GM12875 (cell line): Measurements from ENCODE around the gene ZNF558.

Experiments used
- H3K4me3 ChIP-seq: one replicate; pipeline ENCODE4 v1.5.1; 2011; ENCODE audit warnings: low read depth, low read length, control low read depth
- CTCF ChIP-seq: IDR thresholded peaks from 2 replicates; pipeline ENCODE4 v1.5.1; 2011; ENCODE audit warnings: low read depth, mild to moderate bottlenecking, control low read depth, inconsistent platforms, low read length, moderate library complexity, borderline replicate concordance; ENCODE audit not compliant: insufficient read depth

The ZNF558 gene

GRCh38 chr19:8831373-8831772 is 731 bp downstream of the ZNF558 start:
- TF ChIP-seq CTCF = no peak
- peak overlapping the region; percentile 76 for H3K4me3 ChIP-seq

- TF ChIP-seq CTCF = no peak
- H3K4me3 ChIP-seq = no peak overlapping the region
Measured at GRCh38 chr19:8827277-8827676, 4.8 kb downstream of the ZNF558 start.

GRCh38 chr19:8826371-8826770 is 5.7 kb downstream of the ZNF558 start:
- TF ChIP-seq CTCF = no peak
- H3K4me3 ChIP-seq = no peak overlapping the region

DNA sequence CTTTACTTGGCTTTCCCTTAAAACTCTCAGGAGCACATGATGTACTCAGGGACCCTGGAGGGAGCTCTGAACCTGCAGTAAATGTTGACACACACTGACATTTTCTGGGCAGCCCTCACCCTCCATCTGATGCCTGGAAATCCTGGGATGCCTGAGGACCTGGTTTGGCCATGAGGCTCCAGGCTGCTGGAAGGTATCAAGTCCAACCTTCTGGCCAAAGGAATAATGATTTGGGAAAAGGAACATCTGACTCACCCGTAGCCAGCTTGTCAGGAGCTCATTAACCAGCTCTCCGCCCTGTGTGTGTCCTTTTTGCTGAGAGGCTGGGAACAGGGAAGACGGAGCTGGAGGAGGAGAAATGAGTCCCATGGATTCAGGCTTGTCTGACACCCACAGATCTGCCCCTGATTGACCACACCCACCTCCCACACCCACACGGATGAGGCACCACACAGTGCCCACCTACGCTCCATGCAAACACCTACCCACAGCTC is 10.3 kb downstream of the ZNF558 start:
- TF ChIP-seq CTCF = no peak
- no peak overlapping the region for H3K4me3 ChIP-seq

DNA sequence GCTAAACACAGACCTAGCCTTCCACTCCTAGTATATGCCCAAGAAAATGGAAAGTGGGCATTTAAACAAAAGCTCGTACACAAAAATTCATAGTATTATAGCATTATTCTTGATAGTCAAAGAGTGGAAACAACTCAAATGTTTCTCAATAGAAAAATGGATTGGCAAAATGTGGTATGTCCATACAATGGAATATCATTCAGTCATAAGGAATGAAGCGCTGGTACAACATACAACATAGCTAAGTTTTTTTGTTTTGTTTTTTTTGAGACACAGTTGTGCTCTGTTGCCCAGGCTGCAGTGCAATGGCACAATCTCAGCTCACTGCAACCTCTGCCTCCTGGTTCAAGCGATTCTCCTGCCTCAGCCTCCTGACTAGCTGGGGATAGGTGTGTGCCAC is 11.9 kb downstream of the ZNF558 start:
- H3K4me3 ChIP-seq = no peak overlapping the region
- TF ChIP-seq CTCF = no peak

DNA sequence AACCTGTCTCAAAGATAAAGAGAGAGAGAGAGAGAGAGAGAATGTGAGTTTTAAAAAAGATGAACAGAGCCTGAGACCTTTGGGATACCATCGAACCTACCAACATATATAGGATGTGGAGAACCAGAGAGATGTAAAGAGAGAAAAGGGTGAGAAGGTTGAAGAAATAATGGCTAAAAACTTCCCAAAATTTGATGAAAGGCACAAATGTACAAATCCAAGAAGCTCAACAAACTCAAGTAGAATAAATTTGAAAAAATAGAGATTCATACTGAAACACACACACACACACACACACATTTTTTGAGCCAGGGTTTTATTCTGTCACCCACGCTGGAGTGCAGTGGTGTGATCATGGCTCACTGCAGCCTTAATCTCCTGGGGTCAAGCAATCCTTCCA is 16.3 kb downstream of the ZNF558 start:
- TF ChIP-seq CTCF = no peak
- no peak overlapping the region for H3K4me3 ChIP-seq

- TF ChIP-seq CTCF = no peak
- H3K4me3 ChIP-seq = no peak overlapping the region
Measured at GRCh38 chr19:8814176-8814575, 17.9 kb downstream of the ZNF558 start.
